ENCODE results near the gene CMTM1.

DNA sequence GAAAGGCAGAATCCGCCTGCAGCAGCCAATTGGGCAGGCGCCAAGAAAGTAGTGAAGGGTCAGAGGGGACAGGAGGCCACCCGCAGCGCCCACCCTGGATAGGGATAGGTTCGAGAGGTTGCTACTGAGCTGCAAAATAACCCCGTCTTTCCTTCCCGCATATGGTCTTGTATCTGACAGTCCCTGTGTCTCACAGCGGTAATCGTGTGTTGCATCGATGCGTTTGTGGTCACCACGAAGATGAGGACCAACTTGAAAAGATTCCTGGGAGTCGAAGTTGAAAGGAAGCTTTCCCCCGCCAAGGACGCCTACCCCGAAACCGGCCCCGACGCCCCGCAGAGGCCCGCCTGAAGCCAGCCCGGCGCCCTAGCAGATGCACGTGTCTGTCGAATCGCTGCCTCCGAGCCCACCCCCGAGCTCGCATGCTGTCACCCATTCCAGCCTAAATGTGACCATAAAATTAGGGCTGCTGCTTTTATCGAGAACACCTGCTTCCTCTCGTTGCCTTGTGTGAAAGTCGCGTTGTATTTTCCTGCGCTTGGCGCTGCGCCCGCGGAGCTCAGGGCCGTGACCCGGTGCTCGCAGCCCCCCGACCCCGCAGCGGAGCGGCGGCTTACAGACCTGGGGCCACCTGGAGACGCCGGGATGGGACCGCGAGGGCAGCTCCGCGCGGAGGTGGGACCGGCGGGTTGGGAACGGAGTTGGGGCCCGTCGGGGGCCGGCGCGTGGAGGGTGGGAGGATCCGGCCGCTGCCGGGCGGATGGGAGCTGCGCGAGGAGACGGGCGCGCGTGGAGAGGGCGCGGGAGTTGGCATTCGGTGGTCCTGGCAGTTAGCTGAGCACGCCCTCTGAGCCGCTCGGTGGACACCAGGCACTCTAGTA is 12.7 kb downstream of the CMTM1 start, which contains the start of gene CMTM2:
- TF ChIP-seq CTCF (IDR thresholded peaks at IDR 0.05; ENCODE audit: low read depth, low read length, poor library complexity, severe bottlenecking) (no peak), EZH2phosphoT487 (IDR thresholded peaks at IDR 0.05; ENCODE audit: borderline replicate concordance, low read length) (no peak)
